Stimulated activated CD8-positive, alpha-beta memory T cell treated with anti-CD3 and anti-CD28 coated beads, Interleukin-15, amount 100 ng/mL, for 48 hours (primary cell): ENCODE measurements around the gene TECTA.
"Not testable (repeated sequence)": the region's sequence is repeated elsewhere in the genome, so short reads cannot be mapped to it uniquely, and the experiment has no call there.

Source experiments
- DNase-seq, 2 donors: peaks; one replicate each; pipeline ENCODE4 v3.0.0-alpha.2; 2020; ENCODE audit warnings: low read depth in 2 of 2

Gene TECTA

GRCh38 chr11:121131656-121132055, 30.6 kb downstream of the TECTA start:
- no peak for DNase-seq

- no peak for DNase-seq
Measured at GRCh38 chr11:121132211-121132976, 31.4 kb downstream of the TECTA start.

GRCh38 chr11:121134741-121135312, 33.8 kb downstream of the TECTA start:
- no peak for DNase-seq

- DNase-seq: no peak
Measured at GRCh38 chr11:121137005-121137404, 36.0 kb downstream of the TECTA start.

GRCh38 chr11:121138259-121138658, 37.2 kb downstream of the TECTA start:
- no peak for DNase-seq

- DNase-seq: no peak
Measured at GRCh38 chr11:121140369-121140768, 39.3 kb downstream of the TECTA start.

GRCh38 chr11:121141066-121141465, 40.0 kb downstream of the TECTA start:
- DNase-seq: no peak

- no peak for DNase-seq
Measured at GRCh38 chr11:121143921-121144320, 42.9 kb downstream of the TECTA start.

GRCh38 chr11:121144723-121145122, 43.7 kb downstream of the TECTA start:
- no peak for DNase-seq

- DNase-seq: no peak
Measured at GRCh38 chr11:121145826-121146225, 44.8 kb downstream of the TECTA start.

- DNase-seq: no peak
Measured at GRCh38 chr11:121149116-121149515, 48.1 kb downstream of the TECTA start.

- no peak for DNase-seq
Measured at GRCh38 chr11:121151207-121151688, 50.2 kb downstream of the TECTA start.

- no peak for DNase-seq
Measured at GRCh38 chr11:121152764-121153163, 51.7 kb downstream of the TECTA start.

GRCh38 chr11:121153472-121153871, 52.4 kb downstream of the TECTA start:
- no peak for DNase-seq

- DNase-seq: no peak
Measured at GRCh38 chr11:121154486-121155314, 53.7 kb downstream of the TECTA start.

- DNase-seq: no peak
Measured at GRCh38 chr11:121157756-121158155, 56.7 kb downstream of the TECTA start.

GRCh38 chr11:121159741-121160140, 58.7 kb downstream of the TECTA start:
- DNase-seq: no peak

- DNase-seq: no peak
Measured at GRCh38 chr11:121161349-121161917, 60.4 kb downstream of the TECTA start.

- DNase-seq: no peak
Measured at GRCh38 chr11:121163658-121164308, 62.7 kb downstream of the TECTA start.

- DNase-seq: not testable (repeated sequence)
Measured at GRCh38 chr11:121177629-121178028, 76.6 kb downstream of the TECTA start.

GRCh38 chr11:121179306-121179705, 78.3 kb downstream of the TECTA start:
- no peak for DNase-seq

GRCh38 chr11:121180183-121180582, 79.1 kb downstream of the TECTA start:
- DNase-seq: no peak
